Stimulated activated naive CD4-positive, alpha-beta T cell (primary cell): ENCODE data around the gene ISL2.

ENCODE experiments used
- DNase-seq, 6 experiments: peaks; one replicate each; lab custom pipeline; 2025; lab: John Stamatoyannopoulos, UW

Gene ISL2

GRCh38 chr15:76376029-76376428 lies 39.5 kb downstream of the ISL2 start:
- DNase-seq = no peak

DNA sequence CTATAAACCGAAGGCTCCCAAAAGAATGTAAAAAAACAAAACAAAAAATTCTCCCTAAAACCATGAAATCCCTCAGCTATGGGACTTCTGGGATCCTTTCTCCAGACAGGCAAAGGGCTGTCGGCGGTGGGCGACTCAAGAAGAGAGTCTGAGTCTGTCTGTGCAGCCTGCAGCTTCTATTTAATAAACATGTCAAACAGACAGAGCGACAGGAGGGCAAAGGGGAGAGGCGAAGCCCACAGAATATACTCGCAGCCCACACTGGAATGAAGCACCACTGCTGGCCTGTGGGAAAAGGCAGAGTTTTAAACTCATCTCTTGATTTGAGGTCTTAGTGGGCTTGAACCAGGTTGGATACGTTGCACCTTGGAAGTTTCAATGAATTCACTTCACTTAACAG lies 40.2 kb downstream of the ISL2 start:
- DNase-seq = no peak

GRCh38 chr15:76377217-76377616 lies 40.6 kb downstream of the ISL2 start:
- DNase-seq = no peak

GRCh38 chr15:76377751-76378150 lies 41.2 kb downstream of the ISL2 start:
- no peak for DNase-seq

- no peak for DNase-seq
Measured at GRCh38 chr15:76378691-76379090, 42.1 kb downstream of the ISL2 start.

- no peak for DNase-seq
Measured at GRCh38 chr15:76380249-76380648, 43.7 kb downstream of the ISL2 start.

DNA sequence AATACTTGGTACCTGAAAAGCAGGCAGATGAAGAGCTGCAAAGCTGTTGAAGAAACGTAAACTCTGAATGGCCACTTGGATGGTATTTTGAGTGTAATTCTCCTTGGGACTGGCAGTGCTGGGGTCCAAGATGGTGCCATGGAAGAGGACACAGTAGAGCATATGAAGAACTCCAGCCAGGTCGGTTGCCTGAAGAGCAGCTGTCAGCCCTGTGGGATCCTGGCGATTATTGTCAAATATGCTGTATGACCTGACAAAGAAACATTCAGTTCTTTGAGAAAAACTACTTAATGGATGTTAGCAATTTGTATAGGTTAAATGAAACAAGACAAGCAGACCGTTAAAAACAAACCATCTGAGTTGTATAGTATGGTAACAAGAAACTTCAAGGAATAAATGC lies 44.8 kb downstream of the ISL2 start:
- DNase-seq = no peak

DNA sequence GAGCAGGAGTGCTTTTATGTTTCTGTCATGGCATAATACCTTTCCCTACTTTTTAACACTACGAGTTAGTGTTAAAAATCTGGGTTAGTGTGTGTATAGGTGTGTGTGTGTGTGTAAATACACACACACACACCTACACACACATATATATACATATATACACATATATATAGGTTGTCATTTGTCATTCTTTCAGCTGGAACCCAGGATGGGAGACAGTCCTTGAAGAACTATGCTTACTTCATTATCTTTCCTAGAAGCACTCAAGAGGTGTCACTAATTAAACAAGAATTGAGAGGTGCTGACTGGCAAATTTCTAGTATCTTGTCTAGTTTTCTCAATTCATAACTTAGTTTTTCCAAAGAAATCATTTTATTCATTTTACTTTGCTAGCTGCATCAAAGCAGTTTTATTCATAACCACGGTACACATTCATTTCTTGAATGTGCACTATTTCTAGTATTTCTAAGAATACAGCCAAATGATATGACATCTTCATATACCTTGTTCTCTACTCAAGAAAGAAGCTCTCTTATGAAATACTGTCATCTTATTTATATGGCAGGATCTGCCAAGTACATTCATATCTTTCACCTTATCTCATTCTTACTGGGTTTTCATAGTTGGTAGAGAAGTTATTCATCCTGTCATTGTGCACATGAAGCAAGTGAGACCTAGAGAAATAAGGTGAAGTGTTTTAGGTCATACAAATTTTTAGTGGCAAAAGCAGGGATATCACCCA lies 46.6 kb downstream of the ISL2 start:
- no peak for DNase-seq

- DNase-seq = no peak
Measured at GRCh38 chr15:76384409-76384808, 47.8 kb downstream of the ISL2 start.

DNA sequence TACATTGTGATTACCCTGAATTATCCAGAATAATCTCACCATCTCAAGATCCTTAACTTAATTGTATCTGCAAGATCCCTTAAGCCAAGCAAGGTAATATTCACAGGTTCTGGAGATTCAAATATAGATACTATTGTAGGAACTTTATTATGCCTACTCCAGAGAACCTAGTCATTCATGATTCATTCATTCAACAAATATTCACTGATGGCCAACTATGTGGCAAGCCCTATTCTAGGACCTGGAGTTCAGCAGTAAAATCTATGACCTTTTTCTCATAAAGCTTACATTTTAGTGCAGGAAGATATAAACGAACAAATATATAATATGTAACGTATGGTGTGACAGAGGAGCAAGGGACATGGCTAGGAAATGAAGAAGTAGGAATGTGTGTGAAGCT lies 49.6 kb downstream of the ISL2 start:
- no peak for DNase-seq

DNA sequence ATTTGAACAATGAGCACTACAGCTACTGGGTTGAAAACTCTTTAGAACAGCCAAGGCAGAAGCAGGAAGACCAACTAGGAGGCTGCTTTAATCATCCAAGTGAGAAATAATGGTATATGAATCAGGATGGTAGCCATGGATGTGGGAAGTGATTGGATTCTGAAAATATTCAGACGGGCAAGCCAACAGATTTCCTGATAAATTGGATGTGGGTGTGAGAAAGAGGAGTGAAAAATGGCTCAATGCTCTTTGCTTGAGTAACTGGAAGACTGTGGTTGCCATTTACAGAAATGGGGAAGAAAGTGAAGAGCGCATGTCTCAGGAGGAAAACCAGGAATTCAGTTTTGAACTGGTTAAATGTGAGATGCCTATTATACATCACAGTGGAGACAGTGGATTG lies 50.4 kb downstream of the ISL2 start:
- no peak for DNase-seq

GRCh38 chr15:76390571-76390970 lies 54.0 kb downstream of the ISL2 start:
- DNase-seq = no peak

DNA sequence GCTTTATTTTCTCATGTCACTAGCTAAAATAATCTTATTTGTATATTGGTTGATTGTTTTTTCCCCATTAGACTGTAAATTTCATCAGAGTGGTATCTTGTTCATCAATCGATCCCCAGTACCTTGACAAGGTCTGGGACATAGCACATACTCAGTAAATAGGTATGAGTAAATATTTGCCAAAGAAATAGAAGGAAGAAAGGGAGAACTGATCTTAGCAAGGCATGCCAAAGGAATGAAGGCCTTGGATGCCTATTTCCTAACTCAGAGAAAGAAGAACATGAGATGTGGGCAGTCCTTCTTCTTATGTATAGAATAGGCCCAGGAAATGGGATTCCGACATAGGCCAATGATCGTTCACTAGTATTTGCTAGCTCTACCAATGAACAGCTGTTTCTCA lies 54.7 kb downstream of the ISL2 start:
- DNase-seq = no peak

DNA sequence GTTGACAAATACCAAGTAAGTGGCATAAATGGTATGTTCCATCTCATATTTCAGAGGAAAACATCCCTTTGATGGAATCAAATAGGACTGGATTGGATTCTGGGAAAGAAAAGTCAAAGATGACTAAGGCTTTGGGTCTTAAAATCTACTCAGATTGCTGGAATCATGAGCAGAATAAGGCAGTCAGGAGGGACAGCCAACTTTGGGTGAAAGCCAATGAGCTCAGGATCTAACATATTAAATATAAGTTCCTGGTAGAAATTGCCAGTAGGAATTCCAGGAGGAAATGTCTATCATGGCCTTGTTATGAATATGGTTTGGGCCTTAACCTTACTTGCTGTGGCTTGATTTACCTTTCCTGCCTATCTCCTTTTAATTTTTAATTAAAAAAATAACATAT lies 55.3 kb downstream of the ISL2 start:
- no peak for DNase-seq
